GM18951 (cell line): ENCODE data around the gene STKLD1.
"Not testable (repeated sequence)": the region's sequence is repeated elsewhere in the genome, so short reads cannot be mapped to it uniquely, and the experiment has no call there.

Experiments
- POLR2A ChIP-seq: IDR thresholded peaks from 4 replicates; pipeline ENCODE4 v1.6.1; 2011; ENCODE audit warnings: mild to moderate bottlenecking; ENCODE audit not compliant: insufficient read length, insufficient read depth; ENCODE audit errors: extremely low read depth
- in situ Hi-C: fragments of 300-500 bp; cut with MboI; formaldehyde crosslinking; loops from one replicate; pipeline ENCODE4 v1.12.0; 2022; ENCODE audit warnings: low sequenced_read_pairs, mixed read lengths, inconsistent platforms; ENCODE audit not compliant: unreplicated experiment

STKLD1 gene

DNA sequence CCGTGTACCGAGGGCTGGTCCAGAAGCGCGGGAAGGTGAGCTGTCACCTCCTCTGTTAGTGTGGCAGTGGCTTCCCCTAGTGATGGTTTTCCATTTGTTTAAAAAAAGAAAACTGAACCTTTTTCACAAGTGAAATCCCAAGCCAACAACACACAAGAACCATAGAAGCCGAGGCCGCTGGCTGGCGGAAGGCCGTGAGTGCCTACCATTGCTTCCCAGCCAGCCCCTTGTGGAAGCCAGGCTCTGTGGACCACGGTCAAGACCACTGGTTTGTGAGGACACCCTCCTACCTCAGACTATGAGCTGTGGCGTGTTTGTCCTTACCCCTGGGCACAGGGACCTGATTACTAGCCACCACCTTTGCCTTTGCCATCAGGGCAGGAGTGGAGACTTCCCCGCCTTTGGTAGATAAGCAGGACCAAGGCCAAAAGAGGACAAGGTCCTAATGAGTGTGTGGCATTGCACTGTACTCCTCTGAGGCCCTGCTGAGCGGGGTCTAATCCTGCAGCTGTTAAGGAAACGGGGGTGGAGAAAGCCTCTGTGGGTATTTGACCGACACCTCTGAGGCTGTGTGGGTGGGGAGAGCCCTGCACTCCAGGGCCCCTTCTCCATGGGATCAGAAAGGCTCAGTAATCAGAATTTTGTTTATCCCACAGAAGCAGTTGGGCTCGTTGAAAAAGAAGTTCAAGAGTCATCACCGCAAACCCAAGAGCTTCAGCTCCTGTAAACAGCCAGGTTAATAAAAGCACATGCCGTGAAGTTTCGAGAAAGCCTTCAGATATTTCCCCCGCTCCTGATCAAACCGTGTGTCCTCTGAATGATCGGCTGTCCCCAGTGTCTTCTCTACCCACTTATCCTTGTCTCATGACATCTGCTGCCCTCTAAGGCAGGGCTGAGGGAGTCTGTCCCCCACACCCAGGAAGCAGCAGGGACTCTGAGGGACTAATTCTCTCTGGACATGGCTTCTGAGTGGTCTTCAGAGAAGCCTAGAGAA, 15.5 kb upstream of the STKLD1 start:
- peak; percentile 24 for TF ChIP-seq POLR2A
- in situ Hi-C loops, result no loop called here

DNA sequence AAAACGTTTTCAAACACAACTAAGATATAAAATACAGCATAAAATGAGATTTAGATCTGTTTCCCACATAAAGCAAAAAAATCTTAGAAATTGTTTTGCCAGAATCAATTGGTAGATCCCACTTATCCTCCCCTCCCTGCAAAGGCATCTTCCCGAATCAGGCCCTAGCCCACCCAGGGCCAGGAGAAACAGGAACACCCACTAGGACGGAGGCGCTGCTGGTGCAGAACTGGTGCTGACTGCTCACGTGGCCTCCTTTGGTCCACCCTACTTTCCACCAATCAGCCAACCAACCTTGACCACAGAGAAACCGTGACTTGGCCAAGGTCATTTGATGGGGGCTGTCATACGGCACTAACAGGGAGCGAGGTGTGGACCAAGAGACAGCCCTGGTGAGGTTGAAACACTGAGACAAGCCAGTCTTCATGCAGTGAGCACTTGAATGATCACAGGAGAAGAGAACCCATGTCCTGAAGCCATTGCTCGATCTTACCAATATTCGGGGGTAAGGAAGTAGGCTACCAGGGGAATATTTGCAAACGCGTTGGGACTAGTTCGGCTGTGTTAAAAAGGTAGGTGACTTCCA, 14.6 kb upstream of the STKLD1 start:
- no peak for TF ChIP-seq POLR2A
- in situ Hi-C loops, result no loop called here

DNA sequence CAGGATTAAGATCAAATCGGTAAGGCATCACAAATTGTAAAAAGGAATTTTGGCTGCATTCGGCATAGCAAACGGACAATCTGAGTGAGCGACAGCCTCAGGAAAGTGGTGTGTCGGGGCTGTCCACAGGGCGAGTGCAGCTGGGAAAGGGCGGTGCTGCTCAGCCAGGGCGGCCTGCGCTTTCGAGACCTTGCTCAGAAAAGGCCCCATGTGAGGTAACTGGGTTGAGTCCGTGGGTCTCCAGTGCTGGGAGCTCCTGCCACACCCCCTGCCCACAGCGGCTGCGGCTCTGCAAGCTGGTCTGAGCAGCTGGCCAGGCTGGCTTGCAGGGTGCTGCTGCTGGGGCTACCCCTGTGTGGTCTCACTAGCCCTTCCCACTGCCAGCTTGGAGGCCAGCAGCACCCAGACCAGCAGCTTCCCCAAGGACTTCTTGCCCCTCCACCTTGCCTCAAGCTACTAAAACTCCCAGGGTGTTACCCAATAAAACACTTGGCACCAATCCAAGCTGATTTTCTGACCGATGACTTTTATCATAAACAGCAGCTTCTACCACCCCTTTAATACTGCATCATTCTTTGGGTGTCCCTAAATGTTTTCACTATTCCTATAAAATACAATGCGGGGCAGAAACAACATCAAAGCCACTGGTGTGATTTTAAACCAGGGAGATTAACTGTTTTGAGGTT, 13.7 kb upstream of the STKLD1 start:
- peak; percentile 21 for TF ChIP-seq POLR2A
- in situ Hi-C loops, result no loop called here

DNA sequence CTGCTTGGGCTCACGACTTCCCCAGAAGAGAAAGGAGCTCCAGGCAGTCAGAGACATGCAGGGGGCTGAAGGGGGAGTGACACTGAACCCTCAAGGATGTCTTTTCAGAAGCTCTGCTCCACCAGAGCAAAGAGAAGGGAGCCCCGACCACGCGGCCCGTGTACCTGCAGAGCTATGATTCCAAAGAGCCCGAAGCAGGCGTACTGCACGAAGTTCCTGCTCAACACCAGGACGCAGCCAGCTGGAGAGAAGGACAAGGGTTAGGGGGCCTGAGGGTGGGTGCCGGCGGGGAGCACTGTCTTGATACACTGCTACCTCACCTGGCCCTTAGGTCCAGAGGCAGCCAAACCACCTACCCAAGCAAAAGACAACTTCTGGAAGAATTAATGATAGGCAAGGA, 9.7 kb upstream of the STKLD1 start:
- in situ Hi-C loops, result no loop called here
- no peak for TF ChIP-seq POLR2A

DNA sequence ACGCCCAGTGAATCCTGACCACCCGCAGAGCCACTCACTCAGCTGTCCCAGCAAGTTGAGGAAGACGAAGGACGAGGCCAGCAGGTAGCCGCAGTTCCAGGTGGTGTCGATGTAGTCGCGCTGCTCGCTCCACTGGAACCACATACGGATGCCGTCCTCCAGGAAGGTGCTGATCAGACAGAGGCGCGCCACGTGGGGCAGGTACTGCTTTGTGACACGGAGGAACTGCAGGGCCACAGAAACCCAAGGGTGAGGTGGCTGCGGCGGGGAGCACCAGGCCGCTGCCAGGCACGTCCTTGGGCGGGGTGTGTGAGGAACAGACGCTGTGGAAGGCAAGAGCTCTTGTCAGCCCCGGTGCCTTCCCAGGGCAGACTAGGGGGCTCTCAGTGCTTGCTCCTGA, 8.9 kb upstream of the STKLD1 start:
- TF ChIP-seq POLR2A, result no peak
- in situ Hi-C loops, result no loop called here

DNA sequence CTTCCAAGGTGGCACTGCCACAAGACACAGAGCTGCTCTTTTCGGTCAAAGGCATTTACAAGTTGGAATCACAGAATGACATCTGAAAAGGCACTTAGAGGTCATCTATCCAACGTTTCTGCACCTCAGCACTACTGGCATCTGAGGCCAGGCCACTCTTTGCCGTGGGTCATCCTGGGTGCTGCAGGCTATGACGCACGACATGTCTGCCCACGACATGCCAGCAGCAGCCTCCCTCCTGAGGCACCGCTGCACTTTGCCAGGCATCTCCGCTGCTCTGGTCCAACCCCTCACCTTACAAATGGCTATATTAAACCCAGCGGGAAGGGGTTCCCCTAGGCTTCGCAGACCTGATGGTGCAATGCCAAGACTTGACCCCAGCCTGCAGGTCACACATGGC, 8.4 kb upstream of the STKLD1 start:
- in situ Hi-C loops, result no loop called here
- TF ChIP-seq POLR2A, result no peak

DNA sequence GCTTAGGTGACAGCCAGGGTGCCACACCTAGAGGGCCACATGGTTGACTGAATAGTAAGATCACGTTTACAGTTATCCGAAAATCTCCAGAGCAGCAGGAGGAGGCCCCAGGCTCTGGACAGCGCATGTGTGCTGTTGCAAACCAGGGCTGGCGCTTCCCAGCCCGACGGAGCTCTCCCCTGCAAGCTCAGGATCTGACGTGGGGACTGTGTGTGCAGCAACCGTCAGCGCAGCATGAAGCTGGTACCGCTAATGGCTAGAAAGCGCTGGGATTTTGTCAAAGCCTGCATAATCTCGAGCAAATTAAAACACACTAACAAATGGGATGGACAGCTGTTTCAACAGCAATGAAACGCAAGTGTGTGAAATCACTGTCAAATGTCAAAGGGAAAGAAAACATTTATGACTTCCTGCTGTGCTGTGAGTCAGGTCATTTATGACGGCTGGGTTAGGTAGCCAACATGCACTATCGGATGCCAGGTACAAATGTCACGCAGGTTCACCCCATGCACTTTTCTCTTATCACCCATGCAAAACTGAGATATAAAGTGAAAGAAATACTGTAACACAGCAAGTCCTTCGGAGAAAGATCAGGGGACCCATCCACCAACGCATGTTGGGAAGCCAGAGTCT, 7.8 kb upstream of the STKLD1 start:
- no peak for TF ChIP-seq POLR2A
- in situ Hi-C loops, result no loop called here

DNA sequence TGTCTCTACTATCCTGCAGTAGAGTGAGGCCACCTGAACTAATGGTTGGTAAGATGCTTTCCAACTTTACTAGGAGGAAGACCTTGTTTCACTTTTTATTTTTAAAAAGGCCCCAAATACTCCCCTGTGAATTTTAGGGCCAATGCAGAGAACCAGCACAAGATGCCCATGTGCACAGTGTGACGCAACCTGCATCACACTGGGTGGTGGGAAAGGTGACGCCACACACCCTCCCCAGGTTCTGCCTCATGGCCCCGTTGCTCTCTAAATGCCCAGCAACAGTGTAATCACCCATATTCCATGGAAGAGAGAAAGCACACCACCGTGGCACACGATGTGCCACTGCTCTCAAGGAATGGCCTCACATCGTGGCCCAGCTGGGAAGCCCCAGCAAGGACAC, 6.7 kb upstream of the STKLD1 start:
- no peak for TF ChIP-seq POLR2A
- in situ Hi-C loops, result no loop called here

DNA sequence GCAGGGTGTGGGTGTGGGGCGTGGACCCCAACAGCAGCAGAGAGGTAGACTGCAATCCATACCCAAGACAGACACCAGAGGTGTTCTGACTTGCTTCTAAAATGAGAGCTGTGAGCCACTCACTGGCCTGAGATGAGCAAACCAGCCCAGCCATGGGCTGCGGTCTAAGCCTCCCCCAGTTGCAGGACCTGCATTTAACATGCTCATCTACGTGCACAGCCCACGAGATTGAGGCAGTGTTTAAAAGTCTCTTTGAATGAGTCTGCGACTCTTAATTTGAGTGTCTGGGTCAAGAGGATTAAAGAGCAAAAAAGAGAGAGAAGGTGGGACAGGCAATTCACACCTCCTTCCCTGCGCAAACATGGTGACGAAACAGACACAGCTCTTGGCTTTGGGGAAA, 6.2 kb upstream of the STKLD1 start:
- TF ChIP-seq POLR2A, result no peak
- in situ Hi-C loops, result no loop called here

DNA sequence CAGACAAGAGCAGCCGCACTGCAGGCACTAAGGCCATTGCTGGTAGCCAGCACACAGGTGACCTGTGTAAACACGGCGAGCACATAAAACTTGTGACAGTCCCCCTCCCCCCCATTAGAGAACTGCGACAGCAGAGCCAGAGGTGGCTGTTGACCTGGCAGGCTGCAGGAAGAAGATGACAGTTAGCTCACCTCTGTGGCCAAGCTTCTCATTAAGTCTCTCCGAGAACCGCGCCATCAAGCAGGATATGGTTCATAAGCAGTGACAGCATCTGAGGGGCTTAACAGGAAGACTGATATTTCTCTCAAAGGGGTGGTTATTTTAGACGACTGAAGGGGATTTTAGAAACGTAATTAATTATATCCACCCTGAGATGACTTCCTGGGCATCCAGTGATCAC, 5.5 kb upstream of the STKLD1 start:
- in situ Hi-C loops, result no loop called here

DNA sequence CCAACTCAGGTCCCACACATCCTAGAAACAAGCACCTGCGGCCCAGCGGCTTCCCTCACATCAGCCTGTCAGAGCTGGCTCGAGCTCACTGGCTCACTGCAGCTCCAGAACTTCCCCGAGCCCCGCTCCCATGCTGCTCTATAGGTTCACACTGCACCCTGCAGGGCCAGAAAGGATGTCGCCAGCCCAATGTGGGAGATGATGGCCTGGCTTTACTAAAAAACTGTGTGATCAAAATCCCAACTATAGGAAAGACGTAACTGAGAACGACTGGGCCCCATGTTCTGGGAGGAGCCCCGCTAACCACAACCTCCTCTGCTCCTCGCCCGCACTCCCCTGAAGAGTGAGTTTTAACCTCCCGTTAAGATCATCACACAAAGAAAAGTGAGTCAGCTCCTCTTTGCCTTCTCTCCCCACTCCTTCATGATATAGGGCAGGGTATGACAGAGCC, 4.9 kb upstream of the STKLD1 start:
- in situ Hi-C loops, result no loop called here
- no peak for TF ChIP-seq POLR2A

More for the DNA sequence above, 5.5 kb upstream of the STKLD1 start:
- TF ChIP-seq POLR2A, result no peak

DNA sequence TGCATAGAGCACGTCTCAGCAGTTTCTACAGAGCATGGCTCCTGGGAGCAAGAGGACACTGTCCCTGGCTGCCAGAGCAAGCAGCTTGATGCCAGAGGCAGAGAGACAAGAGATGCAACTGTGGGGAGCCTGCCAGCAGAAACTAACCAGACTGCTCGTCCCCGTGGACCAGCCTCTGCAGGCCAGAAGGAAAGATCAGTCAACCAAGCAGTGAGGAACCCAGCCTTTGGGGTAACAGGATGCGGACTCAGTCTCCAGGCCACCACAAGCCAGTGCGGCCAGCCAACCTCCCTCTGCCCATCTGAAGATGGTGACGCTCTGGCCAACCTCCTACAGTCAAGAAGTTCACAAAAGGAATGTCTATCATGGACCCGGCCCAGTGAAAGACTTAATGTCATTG, 4.0 kb upstream of the STKLD1 start:
- in situ Hi-C loops, result no loop called here
- TF ChIP-seq POLR2A, result no peak

DNA sequence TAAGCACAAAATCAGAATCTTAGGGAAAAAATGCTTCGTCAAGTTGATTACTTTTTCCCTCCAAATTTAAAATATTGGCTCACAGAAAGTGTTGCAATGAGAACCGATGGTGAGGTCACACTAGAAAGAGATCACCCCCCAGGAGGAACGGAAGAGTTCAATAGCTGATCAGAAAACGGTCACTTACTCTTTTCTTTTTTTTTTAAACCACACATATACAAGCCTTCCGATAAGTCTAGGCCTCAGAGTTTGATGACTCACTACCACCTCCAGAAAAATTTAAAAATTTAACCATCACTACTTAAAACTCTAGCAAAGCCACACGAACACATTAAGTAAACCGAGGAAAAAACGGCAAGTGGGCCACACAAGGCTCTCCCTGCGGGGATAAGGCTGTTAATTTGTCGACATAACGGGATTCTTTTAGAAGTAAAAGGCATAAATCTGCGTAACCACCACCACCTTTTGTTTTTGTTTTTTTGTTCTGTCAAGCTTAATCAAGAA, 1.5 kb upstream of the STKLD1 start:
- no peak for TF ChIP-seq POLR2A
- in situ Hi-C loops, result no loop called here

DNA sequence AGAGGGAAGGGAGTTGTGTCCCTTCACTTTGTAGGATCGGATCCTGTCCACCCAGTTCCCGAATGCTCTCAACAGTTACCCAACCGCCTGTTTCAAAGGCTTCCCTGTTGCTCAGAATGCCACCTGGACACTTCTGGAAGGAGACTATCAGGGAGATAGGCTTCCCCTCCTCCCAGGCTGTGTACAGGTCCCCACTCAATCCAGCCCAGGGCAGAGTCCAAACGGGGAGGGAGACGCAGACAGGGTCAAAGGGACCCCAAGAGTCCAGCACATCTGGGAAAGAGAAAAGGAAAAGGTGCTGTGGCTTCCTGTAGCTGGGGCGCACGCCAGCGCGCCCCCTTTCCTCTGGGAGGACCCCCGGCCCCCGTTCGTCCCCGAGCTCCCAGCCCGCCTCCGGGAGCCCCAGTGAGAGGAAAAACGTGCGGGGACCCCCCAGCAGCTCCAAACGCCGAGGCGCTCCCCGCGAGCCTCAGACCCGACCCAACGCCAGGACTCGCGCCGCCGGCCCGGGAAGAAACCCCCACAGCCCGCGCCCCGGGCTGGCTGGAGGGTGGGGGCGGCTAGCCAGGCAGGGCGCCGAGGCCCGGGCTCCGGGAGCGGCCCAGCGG, 946 bp upstream of the STKLD1 start:
- in situ Hi-C loops, result no loop called here
- no peak for TF ChIP-seq POLR2A

DNA sequence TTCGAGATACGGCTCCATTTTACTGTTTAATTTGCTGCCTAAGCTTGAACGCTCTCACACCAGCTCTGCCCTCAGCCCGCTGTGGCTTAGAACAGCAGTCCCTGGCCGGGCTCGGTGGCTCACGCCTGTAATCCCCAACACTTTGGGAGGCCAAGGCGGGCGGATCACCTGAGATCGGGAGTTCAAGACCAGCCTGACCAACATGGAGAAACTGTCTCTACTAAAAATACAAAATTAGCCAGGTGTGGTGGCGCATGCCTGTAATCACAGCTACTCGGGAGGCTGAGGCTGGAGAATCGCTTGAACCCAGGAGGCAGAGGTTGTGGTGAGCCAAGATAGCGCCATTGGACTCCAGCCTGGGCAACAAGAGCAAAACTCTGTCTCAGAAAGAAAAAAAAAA, 1.1 kb downstream of the STKLD1 start:
- in situ Hi-C loops, result not testable (repeated sequence)
